HG03558 (cell line): Measurements from ENCODE around the gene KIAA1614.
"Not testable (repeated sequence)": the region's sequence is repeated elsewhere in the genome, so short reads cannot be mapped to it uniquely, and the experiment has no call there.

Experiments used
- ATAC-seq: cut with Tn5 transposase; IDR thresholded peaks from one replicate; pipeline ENCODE4 v1.9.1; 2021; ENCODE audit warnings: moderate number of reproducible peaks; ENCODE audit not compliant: unreplicated experiment; ENCODE audit errors: extremely low read depth

Gene KIAA1614

GRCh38 chr1:180954005-180954800 is 41.5 kb downstream of the KIAA1614 start:
- no peak for ATAC-seq

- no peak for ATAC-seq
These were observed 42.1 kb downstream of the KIAA1614 start for GRCh38 chr1:180954801-180955165.

DNA sequence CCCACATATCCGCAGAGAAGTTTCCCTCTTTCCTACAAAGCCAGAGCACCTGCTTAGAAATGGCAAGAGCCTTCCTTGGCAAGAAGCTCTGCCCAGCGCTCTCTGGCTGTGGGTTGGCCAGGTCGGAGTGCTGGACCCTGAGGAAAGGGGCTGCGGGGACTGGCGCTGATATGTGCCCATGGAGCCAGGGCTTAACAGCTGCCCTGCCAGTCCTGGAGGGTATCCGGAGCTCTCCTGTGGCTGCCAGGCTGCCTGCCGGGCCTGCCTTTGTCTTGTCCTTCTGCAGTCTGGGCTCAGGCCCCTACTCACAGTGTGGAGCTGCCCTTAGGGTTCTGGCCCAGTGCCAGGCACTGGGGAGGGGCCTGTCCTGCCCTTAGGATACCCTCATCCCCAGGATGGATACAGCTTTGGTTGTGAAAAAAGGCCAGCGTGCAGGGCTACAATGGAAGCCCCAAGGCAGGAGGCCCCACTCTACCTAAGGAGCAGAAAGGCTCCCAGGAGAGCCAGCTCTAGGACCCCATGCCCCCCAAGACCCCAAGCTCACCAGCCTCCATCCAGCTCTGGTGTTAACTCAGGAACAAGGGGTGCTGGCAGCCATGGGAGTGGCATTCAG is 43.4 kb downstream of the KIAA1614 start:
- no peak for ATAC-seq

GRCh38 chr1:180959620-180960019 is 46.9 kb downstream of the KIAA1614 start:
- ATAC-seq = not testable (repeated sequence)

DNA sequence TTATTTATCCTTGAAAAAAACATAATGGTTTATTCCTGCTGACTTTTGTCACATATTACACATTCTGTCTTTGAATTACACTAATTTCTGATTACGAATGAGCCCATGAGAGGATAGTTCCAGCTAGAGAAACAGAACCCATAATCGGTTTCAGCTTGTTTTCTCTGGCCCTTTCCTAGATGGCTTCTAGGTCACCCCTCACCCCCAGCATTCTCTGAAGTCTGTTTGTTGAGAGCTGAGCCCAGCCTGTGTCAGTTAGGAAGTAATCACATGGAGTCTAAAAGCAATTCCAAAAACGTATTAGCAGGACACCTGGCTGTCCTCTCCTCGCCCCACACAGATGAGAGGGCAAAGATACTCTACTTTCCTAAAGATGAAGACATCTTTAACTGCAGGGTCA is 48.9 kb downstream of the KIAA1614 start:
- ATAC-seq = no peak

GRCh38 chr1:180962178-180962577 is 49.5 kb downstream of the KIAA1614 start:
- no peak for ATAC-seq

GRCh38 chr1:180964056-180964455 is 51.4 kb downstream of the KIAA1614 start:
- ATAC-seq = no peak

- ATAC-seq = no peak
These were observed 51.9 kb downstream of the KIAA1614 start for GRCh38 chr1:180964595-180964994.

DNA sequence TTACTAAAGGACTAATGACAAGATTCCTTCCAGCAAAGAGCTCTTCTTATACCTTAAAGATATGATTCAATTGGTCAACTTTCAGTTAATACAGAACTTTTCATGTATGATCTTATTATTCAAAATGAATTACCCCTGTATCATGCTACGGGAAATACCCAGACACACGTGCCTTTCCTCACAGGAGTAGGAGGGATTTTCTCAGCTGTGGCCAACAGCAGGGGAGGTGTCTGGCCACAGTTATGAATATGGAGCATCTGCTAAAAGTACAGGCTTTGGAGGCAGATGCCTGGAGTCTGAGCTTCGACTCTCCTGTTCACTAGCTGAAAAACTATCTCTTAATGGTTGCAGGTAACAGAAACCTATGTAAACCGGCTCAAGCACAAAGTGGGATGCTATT is 53.6 kb downstream of the KIAA1614 start:
- ATAC-seq = no peak

GRCh38 chr1:180966744-180967536 is 54.2 kb downstream of the KIAA1614 start:
- no peak for ATAC-seq

DNA sequence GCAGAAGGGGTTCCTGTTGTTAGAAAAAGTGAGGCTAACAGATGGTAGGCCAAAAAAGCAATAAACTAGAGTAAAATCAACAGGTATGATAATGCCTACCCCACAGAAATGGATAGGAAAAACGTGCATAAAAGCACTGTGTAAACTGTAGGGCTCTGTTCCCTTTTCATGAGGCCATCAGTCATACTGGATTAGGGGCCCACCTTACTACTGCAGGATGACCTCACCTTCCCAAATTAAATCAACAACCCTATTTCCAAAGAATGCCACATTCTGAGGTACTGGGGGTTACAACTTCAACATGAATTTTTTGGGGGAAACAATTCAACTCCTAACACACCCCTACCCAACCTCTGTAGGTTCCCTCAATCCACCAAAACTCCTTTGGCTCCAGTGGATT is 54.9 kb downstream of the KIAA1614 start:
- no peak for ATAC-seq

- not testable (repeated sequence) for ATAC-seq
These were observed 56.1 kb downstream of the KIAA1614 start for GRCh38 chr1:180968834-180969233.

- ATAC-seq = no peak
These were observed 56.7 kb downstream of the KIAA1614 start for GRCh38 chr1:180969434-180969833.

DNA sequence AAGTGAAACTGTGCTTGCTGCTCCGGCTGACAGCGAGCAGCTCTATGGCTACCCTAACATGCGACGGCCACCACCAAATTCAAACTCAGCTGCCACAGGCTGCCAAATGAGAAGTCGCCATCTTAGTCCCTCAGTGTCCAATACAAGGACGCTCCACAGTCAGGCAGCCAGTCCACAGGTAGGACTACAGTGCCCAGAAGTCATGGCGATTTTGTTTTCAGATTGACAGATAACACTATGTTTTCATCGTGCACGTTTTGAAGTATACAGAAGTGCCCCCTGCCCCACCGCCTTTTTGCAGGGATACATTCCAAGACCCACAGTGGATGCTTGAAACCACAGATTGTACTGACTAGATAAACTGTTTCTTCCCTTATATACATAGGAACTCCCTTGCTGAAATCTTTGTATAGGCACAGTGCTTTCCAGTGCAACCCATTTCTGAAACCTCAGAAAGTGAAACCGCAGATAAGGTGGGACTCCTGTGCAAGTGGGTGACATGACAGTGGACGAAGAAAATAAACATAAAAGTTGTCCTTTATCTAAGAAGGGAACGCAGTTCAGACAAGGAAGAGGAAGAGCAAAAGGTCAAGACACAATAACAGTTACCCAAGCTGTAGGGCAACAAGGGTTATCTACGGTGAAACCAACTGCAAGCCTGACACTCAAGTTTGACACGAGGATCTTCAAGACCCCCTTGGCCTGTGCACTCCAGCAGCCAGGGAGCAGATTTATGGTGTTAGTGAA is 57.8 kb downstream of the KIAA1614 start:
- ATAC-seq = no peak

GRCh38 chr1:180971273-180971997 is 58.7 kb downstream of the KIAA1614 start:
- ATAC-seq = no peak

- ATAC-seq = no peak
These were observed 60.7 kb downstream of the KIAA1614 start for GRCh38 chr1:180973369-180973768.

DNA sequence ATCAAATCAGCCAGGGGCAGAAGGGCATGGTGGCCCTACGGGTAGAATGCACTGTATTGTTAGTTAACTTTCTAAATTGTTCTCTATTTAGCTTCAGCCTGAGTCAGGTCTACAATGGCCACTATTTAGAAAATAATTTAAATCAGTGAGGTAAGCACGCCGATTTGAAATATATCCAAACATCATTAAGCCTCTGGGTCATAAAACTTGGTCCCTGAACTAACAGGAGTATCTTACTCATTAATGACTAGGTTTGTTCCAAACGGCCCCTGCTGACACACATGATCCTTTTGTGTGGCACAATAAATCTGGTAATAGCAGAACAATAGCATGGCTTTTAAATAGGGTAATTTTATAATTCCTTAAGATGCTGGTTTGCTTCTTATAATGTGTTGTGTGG is 61.5 kb downstream of the KIAA1614 start:
- no peak for ATAC-seq

DNA sequence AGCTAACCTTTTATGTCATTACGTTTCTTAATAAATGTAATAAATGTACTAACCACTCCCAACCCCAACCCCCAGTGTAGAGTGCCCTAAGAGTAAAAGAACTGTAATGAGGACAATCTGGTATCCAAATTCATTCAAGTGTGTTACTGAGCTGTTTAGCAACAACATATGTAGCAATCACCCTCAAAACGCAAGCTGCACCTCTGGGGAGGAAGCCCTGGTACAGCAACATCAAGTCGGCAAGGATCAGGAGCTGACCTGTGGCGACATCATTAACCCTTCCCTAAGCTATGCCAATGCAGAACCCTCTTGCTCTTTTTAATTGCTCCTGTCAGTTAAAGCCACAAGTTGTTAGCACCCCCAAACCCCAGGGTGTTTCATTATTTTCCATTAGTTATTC is 62.9 kb downstream of the KIAA1614 start:
- no peak for ATAC-seq

GRCh38 chr1:180976191-180976590 is 63.5 kb downstream of the KIAA1614 start:
- no peak for ATAC-seq
